GM12891 (cell line): ENCODE measurements around the gene KCNT1.

ENCODE experiments used
- PAX5 ChIP-seq: IDR thresholded peaks from 2 replicates; pipeline ENCODE4 v1.6.1; 2011; ENCODE audit warnings: low read length, moderate library complexity, mild to moderate bottlenecking; ENCODE audit not compliant: insufficient read depth, severe bottlenecking
- POLR2A ChIP-seq: IDR thresholded peaks from 2 replicates; pipeline ENCODE4 v1.6.1; 2011; ENCODE audit warnings: low read depth, low read length, control low read depth
- POLR2AphosphoS5 ChIP-seq: IDR thresholded peaks from 2 replicates; pipeline ENCODE4 v1.6.1; 2011; ENCODE audit warnings: low read depth, low read length, control low read depth
- SPI1 ChIP-seq: IDR thresholded peaks from 2 replicates; pipeline ENCODE4 v1.6.1; 2011; ENCODE audit warnings: low read depth, low read length, control low read depth
- TAF1 ChIP-seq: IDR thresholded peaks from 2 replicates; pipeline ENCODE4 v1.6.1; 2011; ENCODE audit warnings: low read depth, low read length, control low read depth

DNA sequence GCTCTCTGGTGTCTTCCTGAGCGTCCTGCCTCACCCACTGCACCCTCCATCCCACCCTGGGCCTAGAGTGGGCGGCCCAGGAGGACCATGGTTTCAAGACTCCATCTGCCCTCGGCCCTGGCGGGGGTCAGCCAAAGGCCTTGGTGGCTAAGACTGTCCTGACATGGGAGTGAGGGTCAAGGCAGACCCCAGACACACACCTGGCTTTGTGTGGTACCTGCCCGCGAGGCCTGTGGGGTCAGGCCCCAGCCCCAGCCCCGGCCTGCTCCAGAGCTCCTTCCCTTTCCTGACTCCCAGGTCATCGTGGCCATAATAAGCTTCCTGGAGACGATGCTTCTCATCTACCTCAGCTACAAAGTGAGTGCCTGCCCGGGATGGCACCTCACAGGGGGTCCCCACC, 54.6 kb downstream of the KCNT1 start:
- TF ChIP-seq POLR2A = no peak
- no peak for TF ChIP-seq POLR2AphosphoS5
- no peak for TF ChIP-seq TAF1
- TF ChIP-seq SPI1 = no peak
- no peak for TF ChIP-seq PAX5
